ENCODE measurements around the gene KSR2.

KSR2 gene

GRCh38 chr12:117970334-117970733, 1.5 kb upstream of the KSR2 start:
- FAIRE-seq: no peak
- DNase-seq (ENCODE audit: insufficient read length, low spot score): no peak
- TF ChIP-seq PAX5 (IDR thresholded peaks at IDR 0.05; ENCODE audit: insufficient read depth, low read length, severe bottlenecking) (no peak), POLR2A (IDR thresholded peaks at IDR 0.05; ENCODE audit: low read depth, low read length) (no peak), SPI1 (IDR thresholded peaks at IDR 0.05; ENCODE audit: low read depth, low read length) (no peak), TAF1 (IDR thresholded peaks at IDR 0.05; ENCODE audit: low read depth, low read length) (no peak), POU2F2 (IDR thresholded peaks at IDR 0.05; ENCODE audit: low read depth, low read length) (no peak), POLR2AphosphoS5 (IDR thresholded peaks at IDR 0.05; ENCODE audit: low read depth, low read length) (no peak)

DNA sequence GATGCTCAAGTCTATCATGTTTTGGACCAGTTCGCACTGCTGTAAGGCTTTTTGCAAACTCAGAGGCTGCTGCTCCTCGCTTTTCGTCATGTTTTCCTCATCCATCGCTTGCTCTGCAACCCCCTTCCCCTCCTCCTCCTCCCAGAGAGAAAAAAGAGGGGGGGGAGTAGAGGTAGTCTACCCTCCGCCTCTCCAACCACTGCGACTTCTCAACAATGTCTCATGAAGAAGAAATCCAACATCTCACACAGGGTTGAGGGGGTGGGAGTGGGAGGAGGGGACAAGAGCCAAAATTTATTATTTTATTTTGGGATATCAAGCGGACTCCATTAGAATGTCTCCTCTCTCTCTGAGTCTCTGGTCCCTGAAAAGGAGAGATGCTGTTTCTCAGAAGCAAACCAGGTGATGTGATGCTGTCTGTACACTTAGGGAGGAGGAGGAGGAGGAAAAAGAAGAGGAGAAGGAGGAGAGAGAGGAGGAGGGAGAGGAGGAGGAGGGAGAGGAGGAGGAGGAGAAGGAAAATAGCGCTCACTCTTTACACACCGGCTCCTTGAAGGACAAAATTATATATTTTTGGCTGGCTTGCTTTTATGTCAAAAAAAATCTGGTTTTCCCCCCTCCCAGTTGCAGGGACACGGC, 520 bp downstream of the KSR2 start:
- no peak for FAIRE-seq
- TF ChIP-seq POLR2A (IDR thresholded peaks at IDR 0.05; ENCODE audit: low read depth, low read length): no peak
- TF ChIP-seq TAF1 (IDR thresholded peaks at IDR 0.05; ENCODE audit: low read depth, low read length): no peak
- no peak for TF ChIP-seq PAX5 (IDR thresholded peaks at IDR 0.05; ENCODE audit: insufficient read depth, low read length, severe bottlenecking)
- TF ChIP-seq POU2F2 (IDR thresholded peaks at IDR 0.05; ENCODE audit: low read depth, low read length): no peak
- TF ChIP-seq POLR2AphosphoS5 (IDR thresholded peaks at IDR 0.05; ENCODE audit: low read depth, low read length): no peak
- no peak for TF ChIP-seq SPI1 (IDR thresholded peaks at IDR 0.05; ENCODE audit: low read depth, low read length)
- DNase-seq (ENCODE audit: insufficient read length, low spot score): no peak

DNA sequence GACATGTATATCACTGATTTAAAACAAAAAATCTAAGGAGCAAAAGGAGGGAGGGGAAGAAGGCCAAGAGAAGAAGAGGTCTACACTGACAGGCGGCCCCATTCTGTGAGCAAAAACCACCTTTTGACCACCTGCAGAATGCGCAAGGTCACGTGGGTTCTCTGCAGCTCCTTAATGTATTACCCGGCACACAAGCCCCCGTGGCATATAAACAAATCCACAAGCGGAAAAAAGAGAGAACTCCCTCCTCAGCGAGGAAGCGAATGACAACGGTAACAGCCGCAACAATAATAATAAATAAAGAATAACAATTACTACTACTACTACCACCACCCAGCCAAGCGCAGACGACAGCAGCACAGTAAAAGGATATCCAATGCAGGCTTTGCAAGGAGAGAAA, 1.3 kb downstream of the KSR2 start:
- FAIRE-seq (no peak), DNase-seq (ENCODE audit: insufficient read length, low spot score) (no peak)
- TF ChIP-seq POU2F2 (IDR thresholded peaks at IDR 0.05; ENCODE audit: low read depth, low read length): no peak
- TF ChIP-seq POLR2AphosphoS5 (IDR thresholded peaks at IDR 0.05; ENCODE audit: low read depth, low read length): no peak
- no peak for TF ChIP-seq POLR2A (IDR thresholded peaks at IDR 0.05; ENCODE audit: low read depth, low read length)
- TF ChIP-seq TAF1 (IDR thresholded peaks at IDR 0.05; ENCODE audit: low read depth, low read length): no peak
- TF ChIP-seq SPI1 (IDR thresholded peaks at IDR 0.05; ENCODE audit: low read depth, low read length): no peak
- TF ChIP-seq PAX5 (IDR thresholded peaks at IDR 0.05; ENCODE audit: insufficient read depth, low read length, severe bottlenecking): no peak

GRCh38 chr12:117967043-117967442, 1.7 kb downstream of the KSR2 start:
- no peak for TF ChIP-seq PAX5 (IDR thresholded peaks at IDR 0.05; ENCODE audit: insufficient read depth, low read length, severe bottlenecking)
- no peak for TF ChIP-seq POLR2A (IDR thresholded peaks at IDR 0.05; ENCODE audit: low read depth, low read length)
- TF ChIP-seq TAF1 (IDR thresholded peaks at IDR 0.05; ENCODE audit: low read depth, low read length): no peak
- TF ChIP-seq POU2F2 (IDR thresholded peaks at IDR 0.05; ENCODE audit: low read depth, low read length): no peak
- TF ChIP-seq SPI1 (IDR thresholded peaks at IDR 0.05; ENCODE audit: low read depth, low read length): no peak
- no peak for TF ChIP-seq POLR2AphosphoS5 (IDR thresholded peaks at IDR 0.05; ENCODE audit: low read depth, low read length)
- FAIRE-seq (no peak), DNase-seq (ENCODE audit: insufficient read length, low spot score) (no peak)

GRCh38 chr12:117966511-117966910, 2.3 kb downstream of the KSR2 start:
- no peak for FAIRE-seq
- no peak for DNase-seq (ENCODE audit: insufficient read length, low spot score)
- TF ChIP-seq POLR2AphosphoS5 (IDR thresholded peaks at IDR 0.05; ENCODE audit: low read depth, low read length): no peak
- TF ChIP-seq POU2F2 (IDR thresholded peaks at IDR 0.05; ENCODE audit: low read depth, low read length): no peak
- TF ChIP-seq SPI1 (IDR thresholded peaks at IDR 0.05; ENCODE audit: low read depth, low read length): no peak
- TF ChIP-seq PAX5 (IDR thresholded peaks at IDR 0.05; ENCODE audit: insufficient read depth, low read length, severe bottlenecking): no peak
- no peak for TF ChIP-seq TAF1 (IDR thresholded peaks at IDR 0.05; ENCODE audit: low read depth, low read length)
- no peak for TF ChIP-seq POLR2A (IDR thresholded peaks at IDR 0.05; ENCODE audit: low read depth, low read length)

- TF ChIP-seq POU2F2 (IDR thresholded peaks at IDR 0.05; ENCODE audit: low read depth, low read length) (no peak), SPI1 (IDR thresholded peaks at IDR 0.05; ENCODE audit: low read depth, low read length) (no peak), POLR2AphosphoS5 (IDR thresholded peaks at IDR 0.05; ENCODE audit: low read depth, low read length) (no peak), PAX5 (IDR thresholded peaks at IDR 0.05; ENCODE audit: insufficient read depth, low read length, severe bottlenecking) (no peak), TAF1 (IDR thresholded peaks at IDR 0.05; ENCODE audit: low read depth, low read length) (no peak), POLR2A (IDR thresholded peaks at IDR 0.05; ENCODE audit: low read depth, low read length) (no peak)
- DNase-seq (ENCODE audit: insufficient read length, low spot score): no peak
Measured at GRCh38 chr12:117963836-117964235, 5.0 kb downstream of the KSR2 start.

GRCh38 chr12:117936722-117937484, 31.9 kb downstream of the KSR2 start:
- DNase-seq (ENCODE audit: insufficient read length, low spot score): no peak
- FAIRE-seq: no peak
- TF ChIP-seq POLR2AphosphoS5 (IDR thresholded peaks at IDR 0.05; ENCODE audit: low read depth, low read length): no peak
- no peak for TF ChIP-seq POLR2A (IDR thresholded peaks at IDR 0.05; ENCODE audit: low read depth, low read length)
- no peak for TF ChIP-seq POU2F2 (IDR thresholded peaks at IDR 0.05; ENCODE audit: low read depth, low read length)
- no peak for TF ChIP-seq TAF1 (IDR thresholded peaks at IDR 0.05; ENCODE audit: low read depth, low read length)
- TF ChIP-seq PAX5 (IDR thresholded peaks at IDR 0.05; ENCODE audit: insufficient read depth, low read length, severe bottlenecking): no peak

More at GRCh38 chr12:117963836-117964235, 5.0 kb downstream of the KSR2 start:
- FAIRE-seq: no peak

DNA sequence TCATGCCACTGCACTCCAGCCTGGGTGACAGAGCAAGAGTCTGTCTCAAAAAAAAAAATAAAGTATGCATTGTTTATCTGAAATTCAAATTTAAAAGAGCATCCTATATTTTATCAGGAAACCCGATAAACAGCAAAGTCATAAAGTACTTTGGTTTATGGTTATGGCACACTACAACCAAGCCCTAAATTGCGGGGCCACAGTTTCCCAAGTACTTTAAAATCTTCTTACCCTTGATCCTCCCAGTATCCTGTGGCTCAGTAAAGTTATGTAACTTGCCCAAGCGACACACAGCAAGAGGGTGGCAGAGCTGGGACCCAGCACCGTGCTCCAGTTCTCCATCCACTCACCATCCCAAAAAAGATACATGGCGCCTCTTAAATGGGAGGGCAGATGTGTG, 35.2 kb downstream of the KSR2 start:
- no peak for DNase-seq (ENCODE audit: insufficient read length, low spot score)
- no peak for TF ChIP-seq POLR2AphosphoS5 (IDR thresholded peaks at IDR 0.05; ENCODE audit: low read depth, low read length)
- TF ChIP-seq POLR2A (IDR thresholded peaks at IDR 0.05; ENCODE audit: low read depth, low read length): no peak
- no peak for TF ChIP-seq SPI1 (IDR thresholded peaks at IDR 0.05; ENCODE audit: low read depth, low read length)
- no peak for TF ChIP-seq PAX5 (IDR thresholded peaks at IDR 0.05; ENCODE audit: insufficient read depth, low read length, severe bottlenecking)
- TF ChIP-seq POU2F2 (IDR thresholded peaks at IDR 0.05; ENCODE audit: low read depth, low read length): no peak
- TF ChIP-seq TAF1 (IDR thresholded peaks at IDR 0.05; ENCODE audit: low read depth, low read length): no peak
- FAIRE-seq: no peak

- no peak for TF ChIP-seq POLR2A (IDR thresholded peaks at IDR 0.05; ENCODE audit: low read depth, low read length)
- no peak for TF ChIP-seq POU2F2 (IDR thresholded peaks at IDR 0.05; ENCODE audit: low read depth, low read length)
- TF ChIP-seq TAF1 (IDR thresholded peaks at IDR 0.05; ENCODE audit: low read depth, low read length): no peak
- no peak for TF ChIP-seq SPI1 (IDR thresholded peaks at IDR 0.05; ENCODE audit: low read depth, low read length)
- no peak for TF ChIP-seq PAX5 (IDR thresholded peaks at IDR 0.05; ENCODE audit: insufficient read depth, low read length, severe bottlenecking)
- no peak for TF ChIP-seq POLR2AphosphoS5 (IDR thresholded peaks at IDR 0.05; ENCODE audit: low read depth, low read length)
- FAIRE-seq: no peak
- no peak for DNase-seq (ENCODE audit: insufficient read length, low spot score)
Measured at GRCh38 chr12:117926391-117926899, 42.3 kb downstream of the KSR2 start.

Data from GM12891 (cell line).